SW 1271 (cell line): ENCODE results near the gene NISCH.

Source experiments
- DNase-seq, 2 experiments: peaks; one replicate each; lab custom pipeline; 2025; lab: John Stamatoyannopoulos, UW

Gene NISCH

DNA sequence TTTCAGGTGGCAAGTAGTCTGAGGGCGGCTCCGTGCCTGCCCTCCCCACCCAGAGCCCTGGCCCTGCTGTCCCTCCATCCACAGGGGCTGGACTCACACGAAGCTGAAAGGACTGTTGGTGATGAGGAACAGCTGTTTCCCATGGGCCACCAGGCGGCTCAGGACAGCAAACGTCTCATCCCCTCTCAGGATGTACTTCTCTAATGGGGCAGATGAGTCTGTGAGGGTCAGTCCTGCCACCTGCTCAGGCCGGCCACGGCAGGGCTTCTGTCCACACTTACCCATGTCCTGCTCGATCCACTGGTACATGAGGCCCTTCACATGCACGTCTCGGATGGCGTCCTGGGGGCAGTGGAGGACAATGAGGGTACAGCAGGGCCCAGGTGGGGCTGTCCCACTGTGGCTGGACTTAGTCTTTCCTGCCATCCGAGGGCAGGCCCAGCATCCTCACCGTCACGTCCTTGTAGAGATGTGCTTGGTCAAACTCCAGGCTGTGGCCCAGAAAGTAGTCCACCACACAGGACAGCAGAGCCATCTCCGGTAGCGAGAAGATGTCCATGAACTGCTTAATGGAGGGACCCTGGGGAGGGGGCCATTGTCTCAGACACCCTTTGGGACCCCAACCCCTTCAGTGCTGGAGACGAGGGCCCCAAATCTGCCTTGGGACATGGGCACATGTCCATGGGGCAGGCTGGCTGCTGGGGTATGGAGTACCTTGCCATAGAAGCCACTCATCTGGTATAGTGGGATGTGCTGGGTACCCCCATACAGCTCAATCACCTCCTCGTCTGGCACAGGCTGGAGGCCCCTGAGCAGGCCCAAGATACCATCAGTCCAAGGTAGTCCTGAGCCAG, 72.6 kb downstream of the NISCH start:
- DNase-seq: no peak

DNA sequence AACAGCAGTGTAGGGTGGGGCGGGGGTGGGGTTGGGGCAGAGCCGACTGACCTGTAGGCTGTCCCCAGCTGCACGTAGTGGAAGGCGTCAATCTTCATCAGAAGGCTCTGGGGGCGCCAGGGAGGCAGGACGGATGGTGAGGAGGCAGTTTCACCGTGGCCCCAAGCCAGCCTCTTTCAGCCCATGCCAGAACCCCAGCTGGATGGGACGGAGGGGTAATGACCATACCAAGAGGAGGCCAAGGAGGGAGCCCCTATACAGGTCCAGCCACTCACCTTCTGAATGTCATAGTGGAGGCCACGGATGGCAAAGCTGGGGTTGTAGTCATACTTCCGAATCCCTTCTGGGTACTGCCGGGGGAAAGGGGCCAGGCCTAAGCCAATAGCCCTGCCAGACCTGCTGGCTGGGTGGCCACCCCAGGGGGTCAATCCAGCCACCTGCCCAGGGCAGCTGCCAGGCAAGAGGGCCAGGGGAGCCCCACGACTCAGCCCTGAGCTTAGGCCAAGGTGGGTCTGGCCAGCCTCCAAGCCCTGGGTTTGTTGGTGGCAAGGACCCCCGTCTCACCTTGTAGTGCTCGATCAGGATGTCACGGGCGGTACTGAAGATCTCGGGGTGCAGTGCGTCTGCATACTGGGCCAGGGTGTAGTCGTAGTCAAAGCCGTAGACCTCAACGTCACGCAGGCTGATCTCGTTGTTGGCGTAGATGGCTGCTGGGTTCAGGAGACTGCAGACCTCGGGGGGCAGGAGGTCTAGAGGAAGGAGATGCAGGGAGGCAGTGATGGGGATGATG, 73.4 kb downstream of the NISCH start:
- DNase-seq: no peak

DNA sequence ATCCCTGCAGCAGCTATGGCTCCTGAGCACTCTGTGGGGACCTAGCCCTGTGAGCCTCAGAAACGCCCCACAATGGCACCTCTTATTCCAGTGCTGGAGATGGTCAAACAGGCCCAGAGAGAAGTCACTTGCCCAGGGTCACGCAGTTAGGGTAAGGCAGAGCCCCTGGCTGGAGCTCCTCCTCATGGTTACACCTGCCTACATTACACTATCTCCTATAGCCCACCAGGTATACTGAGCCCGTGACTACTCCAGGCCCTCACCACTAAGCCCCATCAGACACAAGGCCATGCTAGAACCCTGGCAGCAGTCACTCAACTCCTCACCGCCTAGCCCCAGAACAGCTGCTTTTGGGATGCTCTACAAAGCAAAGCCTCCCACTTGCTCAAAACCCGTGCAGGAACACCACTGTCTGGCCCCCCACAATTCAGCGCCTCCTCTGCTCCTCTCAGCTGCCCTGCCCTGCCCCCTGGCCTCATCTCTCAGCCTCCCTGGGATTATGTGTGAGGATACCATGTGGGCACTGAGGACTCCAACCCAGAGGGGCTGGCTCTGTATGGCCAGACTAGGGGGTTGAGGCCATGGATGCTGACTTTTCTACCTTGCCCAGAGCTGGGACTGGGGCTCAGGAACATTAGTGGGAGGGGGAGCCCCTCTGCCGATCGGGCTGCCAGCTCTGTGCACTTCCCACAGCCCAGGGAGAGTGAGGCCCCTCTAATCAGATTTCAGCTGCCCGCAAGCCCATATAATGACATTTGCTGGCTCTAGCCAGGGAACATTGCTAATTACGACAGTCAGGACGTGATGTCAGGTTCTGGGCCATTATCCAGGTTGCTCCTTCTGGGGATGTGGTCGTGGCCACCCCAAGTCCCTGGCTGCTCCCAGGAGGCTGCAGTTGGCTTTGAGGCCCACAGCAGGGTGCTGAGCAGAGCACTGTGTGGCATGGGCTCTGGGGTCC, 74.3 kb downstream of the NISCH start:
- no peak for DNase-seq

DNA sequence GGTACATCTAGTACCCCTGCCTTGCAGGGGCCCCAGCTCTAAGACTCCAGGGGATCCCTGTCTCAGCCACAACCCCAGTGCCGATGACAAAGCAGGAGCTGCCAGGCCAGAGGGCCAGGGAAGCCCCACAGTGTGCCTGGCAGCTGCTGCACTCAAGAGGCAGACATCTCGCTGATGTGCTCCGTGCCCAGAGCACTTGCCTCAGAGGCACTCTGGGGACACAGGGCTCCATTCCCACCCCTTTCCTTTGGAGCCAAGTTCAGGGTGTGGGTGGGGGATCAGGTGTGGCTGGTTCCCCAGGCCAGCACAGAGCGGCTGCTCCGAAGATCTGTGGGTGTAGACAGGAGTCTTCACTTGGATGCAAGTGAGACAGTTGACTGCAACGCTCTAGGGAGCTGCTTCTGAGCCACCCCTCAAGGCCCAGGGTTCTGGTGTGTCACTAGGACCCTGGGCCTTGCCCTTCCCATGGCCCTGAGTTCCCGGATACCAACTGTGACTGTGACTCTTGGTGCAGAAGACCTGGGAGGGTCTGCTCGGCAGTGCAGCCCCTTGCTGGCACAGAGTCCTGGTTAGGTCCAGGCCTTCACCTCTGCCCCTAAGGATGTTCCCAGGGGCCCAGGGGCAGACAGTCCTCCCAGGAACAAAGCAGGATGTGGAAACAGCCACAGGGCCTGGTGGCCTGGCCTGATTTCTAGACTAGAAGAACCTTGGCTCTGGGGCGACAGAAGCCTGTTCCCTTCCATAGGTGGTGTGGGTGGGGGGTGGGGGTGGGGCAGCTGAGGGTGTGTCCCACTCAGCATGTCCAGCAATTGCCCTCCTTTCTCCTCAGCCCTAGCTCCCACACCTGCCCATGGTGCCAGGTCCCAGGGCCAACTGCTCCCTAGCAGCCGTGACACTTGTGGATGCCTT, 75.8 kb downstream of the NISCH start:
- DNase-seq: no peak

DNA sequence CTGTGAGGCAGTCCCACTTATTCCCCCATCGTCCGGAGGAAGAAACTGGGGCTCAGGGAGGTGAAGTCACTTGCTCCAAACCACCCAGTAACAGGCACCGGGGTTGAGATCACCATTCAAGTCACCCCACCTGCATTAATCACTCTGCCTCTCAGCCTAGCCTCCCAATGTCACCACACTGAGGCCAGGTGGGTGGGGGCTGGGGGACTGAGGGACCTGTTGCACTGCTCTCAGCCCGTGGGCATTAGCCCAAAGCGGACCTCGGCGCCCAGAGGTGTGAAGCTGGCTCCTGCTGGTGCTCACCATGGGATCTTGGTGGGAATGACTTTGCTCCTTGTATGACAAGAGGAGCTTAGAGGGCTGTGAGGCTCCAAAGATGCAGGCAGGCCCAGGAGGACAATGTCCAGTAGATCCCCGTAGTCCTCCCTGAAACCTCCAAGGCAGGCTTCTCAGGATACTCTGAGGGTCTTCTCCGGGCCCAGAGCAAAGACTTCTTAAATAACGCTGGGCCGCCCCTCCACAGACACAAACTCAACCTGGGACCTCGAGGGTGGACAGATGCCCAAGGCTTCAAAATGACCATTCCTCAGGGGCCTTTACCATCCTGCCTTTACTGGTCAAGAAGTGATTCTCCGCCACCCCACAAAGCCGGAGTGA, 76.6 kb downstream of the NISCH start:
- no peak for DNase-seq

DNA sequence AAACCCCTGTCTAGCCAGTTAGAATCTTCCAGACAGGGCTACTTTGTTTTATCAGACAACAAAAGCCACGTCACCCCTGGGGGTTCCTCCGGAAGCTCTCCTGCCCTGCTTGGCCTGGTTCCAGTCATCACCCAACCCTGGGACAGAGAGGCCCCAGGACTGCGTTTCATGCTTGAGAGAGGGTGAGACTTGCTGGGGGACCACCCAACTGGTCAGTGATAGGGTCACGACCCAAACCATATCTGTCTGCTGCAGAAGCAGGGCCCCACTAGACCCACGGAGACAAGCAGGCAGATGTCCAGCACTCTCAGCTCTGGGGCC, 77.1 kb downstream of the NISCH start:
- no peak for DNase-seq

DNA sequence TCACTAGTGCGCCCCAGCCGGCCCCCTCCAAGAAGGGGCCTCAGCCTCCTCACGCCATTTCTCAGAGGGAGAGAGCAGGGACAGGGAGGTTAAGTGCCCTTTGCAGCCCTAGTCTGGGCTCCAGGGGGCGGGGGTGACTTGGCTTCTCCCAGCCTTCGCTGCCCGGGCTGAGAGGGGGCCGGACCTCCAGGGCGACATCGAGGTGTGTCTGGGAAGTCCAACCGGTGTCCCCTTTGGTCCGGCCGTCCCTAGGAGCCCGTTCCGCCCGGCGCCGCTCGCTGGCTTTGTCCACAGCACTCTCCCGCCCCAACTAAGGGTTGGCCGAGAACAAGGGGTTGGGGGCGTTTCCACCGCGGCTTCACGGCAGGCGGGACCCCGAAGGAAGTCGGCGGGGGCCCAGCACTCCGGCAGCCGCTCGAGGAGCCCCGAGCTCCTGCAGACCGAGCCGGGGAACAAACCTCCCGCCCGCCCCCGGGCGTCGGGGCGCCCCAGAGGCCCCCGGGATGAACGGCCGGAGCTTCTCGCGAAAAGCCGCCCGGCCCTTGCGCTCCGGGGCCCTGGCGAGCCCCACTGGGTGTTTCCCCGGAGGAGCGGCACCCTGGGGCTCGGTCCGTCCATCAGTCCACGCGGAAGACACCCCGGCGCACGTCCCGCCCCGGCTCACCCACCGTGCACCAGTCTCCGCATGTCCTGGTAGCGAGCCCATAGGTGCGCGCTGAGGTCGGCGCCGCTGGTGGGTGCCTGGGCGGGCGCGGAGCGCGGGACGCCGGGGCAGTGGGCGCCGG, 77.6 kb downstream of the NISCH start:
- no peak for DNase-seq

DNA sequence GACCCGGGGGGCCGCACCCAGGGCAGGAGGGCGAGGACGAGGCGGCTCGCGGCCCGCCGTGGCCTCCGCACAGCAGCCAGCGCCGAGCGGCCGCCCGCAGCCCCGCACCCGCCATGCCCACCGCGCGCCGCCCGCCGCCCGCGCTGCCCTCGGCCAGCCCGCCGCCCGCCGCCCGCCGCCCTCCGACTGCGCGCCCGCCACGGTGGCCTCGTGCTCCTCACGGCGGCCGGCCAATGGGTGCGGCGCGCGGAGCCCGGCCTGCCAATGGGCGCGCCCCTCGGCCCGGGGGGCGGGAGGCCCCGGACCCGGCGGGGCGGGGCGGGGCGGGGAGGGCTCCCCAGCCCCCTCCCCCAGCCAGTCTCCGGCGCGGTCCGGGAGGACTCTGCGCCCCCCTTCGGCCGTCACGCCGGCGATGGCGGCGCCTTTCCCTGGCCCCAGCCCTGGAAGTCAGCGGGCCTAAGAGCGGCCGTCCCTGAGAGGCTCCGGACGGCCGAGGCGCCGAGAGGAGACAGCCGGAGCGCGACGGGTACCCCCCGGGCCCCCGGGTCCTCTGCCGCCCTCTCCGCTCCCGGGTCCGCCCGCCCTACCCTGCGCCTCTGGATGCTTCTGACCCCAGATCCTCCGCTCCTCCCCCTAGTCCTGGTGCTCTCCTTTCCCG, 78.3 kb downstream of the NISCH start, which contains the start of gene NT5DC2:
Gene NT5DC2 (minus strand): TSS at position 235 of the 658 bp plus-strand sequence. CDS start 120 bp downstream, at position 115.
- DNase-seq: peak in 1 of 2 experiments; percentile 57

DNA sequence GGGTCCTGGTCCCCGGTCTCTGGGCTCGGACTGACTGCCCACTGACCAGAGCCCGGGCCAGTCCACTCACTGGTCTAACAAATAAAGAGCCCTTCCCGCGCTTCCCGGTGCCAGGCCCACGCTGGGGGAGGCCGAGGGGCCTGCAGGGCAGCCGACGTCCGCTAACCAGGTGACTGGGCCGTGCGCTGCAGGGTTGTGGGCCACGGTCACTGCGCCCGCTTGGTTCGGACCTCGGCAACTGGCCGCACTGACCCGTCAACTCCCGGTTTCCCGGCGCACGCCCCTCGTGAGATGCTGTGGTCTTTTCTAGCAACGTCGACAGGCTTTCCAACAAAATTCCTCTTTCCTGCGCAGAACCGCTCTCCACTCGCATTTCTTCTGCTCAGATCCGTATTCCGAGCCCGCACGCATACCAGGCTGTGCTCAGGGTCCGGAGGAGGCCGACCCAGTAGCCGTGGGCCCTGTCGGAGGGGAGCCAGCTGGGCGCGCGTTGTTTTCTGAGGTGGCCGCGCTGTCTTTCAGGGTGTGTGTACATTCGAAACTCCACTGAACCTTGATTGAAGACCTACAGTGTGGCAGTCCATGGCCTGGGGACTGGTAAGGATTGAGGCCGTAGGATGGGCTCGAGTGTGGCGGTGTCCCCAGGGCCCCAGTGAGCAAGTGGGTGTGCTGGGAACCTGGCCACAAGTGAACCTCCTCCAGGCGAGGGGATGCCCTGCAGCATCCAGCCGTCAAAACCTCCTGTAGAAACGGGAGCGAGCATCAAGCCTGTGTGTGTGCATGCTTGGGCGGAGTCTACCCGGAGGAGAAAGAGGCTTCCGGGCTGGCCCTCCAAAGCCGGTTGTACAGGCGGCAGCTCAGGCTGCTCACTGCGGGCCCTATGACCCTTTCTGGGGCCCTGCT, 79.1 kb downstream of the NISCH start:
- DNase-seq: peak in 1 of 2 experiments; percentile 28

DNA sequence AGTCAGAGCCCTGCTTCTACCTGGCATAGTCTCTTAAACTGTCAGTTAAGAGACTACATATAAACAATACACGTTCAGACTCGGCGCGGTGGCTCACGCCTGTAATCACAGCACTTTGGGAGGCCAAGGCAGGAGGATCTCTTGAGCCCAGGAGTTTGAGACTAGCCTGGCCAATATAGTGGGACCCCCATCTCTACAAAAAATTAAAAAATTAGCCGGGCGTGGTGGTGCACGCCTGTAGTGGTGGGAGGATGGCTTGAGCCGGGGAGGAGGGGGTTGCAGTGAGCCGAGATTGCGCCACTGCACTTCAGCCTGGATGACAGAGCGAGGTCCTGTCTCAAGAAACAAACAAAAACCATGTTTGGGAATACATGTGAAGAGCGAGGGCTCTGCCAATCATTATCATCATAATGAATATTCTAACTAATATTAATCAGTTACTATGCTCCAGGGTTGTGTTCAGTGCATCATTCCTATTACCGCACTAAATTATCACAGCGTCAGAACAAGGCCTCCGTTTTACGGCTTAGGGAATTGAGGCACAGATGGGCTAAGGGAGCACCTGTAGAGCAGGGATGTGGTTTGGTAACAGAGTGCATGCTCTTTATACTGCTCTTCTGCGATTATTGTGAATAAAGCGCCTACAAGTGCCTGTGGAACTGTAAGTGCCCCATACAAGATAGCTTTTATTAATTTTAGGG, 80.2 kb downstream of the NISCH start:
- DNase-seq: no peak

DNA sequence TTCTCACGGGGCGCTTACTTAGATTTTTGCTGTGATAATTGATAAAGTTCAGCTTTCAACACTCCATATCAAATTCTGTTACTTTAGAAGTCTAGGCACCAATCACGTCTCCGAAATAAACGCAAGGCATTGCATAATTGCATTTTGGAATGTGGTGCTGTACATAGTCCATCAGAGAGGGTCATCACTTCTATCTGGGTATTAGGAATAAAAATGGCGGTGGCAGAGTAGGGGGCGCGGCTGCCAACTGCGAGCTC, 80.6 kb downstream of the NISCH start:
- DNase-seq: no peak

DNA sequence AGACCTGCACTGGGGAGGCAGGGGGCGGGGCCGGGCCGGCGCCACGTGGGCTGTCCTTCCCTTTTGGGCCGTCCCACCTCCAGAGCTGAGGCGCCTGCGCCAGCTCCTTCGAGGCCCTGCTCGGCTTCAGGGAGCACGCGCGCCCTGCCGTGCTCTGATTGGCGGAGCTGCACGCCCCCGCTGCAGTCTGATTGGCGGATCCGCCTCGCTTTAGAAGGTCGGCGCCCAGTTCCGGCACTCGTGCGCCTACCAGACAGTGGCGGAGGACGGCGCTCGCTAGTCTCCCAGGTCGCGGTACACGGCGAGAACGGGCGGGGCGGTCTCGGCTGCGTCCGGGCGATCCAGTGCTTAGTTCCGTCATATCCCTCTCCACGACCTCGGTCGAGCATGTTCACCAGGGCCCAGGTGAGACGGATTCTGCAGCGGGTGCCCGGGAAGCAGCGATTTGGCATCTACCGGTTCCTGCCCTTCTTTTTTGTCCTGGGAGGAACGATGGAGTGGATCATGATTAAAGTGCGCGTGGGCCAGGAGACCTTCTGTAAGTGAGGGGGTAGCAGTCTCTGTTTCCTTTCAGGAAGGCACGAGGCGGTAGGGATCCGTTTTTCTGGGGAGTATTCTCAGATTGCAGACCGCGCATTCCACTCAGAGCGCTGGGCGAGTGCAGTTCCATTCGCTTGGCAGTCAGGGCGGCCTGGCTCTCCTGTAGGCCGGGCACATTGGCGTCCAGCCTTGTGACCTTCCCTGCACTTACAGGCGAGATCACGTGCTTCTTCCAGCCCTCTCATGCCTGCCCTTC, 81.2 kb downstream of the NISCH start, which contains the start of gene UQCC5:
Gene UQCC5 (plus strand): TSS at position 237 of the 796 bp plus-strand sequence. CDS start 151 bp downstream, at position 388.
- peak; percentile 69 to 89 for DNase-seq

DNA sequence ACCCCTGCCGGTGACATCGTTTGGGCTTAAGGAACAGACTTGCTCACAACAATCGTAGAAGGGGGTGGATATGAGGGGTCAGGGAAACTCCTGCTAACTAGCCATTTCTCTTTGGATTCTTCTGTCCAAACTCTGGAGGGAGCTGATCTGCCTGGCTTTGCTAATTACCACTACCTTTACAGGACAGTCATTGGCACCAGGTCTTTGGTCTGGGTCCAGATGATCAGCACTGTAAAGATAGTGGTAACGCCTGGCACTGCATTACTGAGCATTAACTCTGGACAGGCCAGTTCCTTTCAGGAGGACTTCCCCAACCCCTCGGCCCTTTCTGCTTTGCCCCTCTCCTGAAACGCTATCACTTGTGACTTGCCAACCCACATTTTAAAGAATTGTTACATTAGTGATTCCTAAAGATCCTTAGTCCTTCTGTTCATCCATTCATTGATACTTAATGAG, 81.8 kb downstream of the NISCH start:
- DNase-seq: peak in 1 of 2 experiments; percentile 22

DNA sequence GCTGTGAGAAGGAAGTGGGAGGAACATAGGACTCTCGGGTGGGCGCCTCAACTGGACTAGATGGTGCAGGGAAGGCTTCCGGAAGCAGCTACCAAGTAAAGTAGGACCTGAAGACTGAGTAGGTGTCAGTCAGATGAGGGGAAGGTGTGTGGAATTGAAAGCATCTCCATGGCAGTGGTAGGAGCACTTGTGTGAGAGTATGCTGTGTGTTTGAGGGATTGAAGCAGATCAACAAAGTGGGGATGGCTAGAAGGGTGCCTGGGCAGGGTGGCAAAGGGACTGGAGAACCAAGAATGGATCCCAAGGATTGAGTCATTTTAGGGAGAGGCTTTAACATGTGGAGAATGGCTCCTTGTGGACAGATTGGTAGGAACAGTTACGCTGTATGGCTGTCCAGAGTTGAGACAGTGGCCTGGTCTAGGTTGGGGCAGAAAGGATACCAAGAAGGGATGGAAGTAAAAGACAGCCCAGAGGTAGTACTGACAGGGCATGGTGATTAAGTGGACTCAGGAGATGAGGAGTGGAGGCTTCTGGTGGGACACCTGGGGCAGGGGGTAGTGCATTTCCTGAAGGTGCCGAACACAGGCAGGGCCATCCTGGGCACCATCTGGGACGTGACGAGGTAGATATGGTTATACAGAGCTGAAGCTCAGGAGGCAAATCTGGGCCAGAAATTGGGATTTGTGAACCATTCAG, 82.5 kb downstream of the NISCH start:
- no peak for DNase-seq

DNA sequence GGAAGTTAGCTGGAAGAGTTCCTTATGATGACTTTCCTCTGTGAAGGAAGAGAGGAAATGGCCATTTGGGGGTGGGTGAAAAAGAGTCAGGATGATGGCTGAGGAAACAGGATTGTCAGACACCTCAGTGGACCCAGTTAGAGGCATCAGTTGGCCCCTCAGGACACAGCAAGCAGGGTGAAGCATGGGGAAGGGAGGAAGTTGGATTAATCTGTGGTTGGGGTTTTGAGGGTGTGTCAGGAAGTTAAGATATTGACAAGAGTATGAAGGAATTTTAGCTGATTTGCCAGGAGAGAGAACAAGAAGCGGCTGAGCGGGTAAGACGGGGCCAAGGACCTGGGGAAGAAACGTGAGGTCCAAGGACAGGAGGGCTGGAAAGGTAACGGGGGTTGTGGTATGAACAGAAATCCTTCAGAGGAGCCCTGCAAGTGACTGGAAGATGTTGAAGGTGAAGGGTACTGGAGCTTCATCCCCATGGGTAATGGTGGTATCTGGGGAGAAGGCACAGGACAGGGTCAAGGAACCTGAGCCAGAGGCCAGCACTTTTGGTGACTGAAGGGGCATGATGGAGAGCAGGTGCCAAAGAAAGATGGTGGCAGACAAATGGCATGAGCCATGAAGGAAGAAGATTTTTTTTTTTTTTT, 83.7 kb downstream of the NISCH start:
- DNase-seq: no peak
